Measurements from ENCODE around the gene LBHD2.

Gene LBHD2

DNA sequence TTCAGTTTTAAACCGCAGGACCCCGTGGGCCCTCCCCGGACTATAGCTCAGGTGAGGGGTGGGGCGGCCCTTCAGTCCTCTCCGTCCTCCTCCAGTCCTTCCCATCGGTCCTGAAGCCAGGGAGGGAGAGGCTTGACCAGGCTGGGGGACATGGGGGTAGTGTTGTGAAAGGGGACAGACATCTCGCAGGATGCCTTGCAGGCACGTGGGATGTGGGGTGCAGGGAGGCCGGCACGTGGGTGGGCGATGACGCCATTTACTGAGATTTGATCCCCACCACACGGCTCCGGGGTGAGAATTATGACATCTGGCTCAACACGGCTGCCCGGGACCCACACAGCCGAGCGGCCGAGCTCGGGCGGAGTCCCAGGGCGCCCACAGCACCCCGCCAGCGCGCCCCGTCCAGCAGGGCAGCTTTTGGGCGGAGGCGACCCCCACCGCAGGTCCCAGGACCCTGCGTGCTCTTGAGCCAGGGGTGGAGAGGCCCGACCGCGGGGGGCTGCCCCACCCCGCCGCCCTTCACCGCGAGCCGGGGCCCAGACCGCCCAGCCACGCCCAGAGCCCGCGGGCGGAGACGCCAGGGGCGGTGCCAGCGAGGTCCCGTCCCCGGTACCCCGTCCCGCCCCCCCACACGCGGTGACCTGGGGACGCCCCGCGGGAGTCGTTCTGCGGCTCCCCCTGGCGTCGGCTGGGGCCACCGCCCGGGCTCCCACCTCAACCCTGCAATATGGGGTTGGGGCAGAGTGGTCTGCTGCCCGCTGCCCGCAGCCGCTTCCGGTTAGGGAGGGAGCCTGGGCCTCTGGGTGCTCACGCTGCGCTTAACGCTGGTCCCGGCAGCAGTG, 7.3 kb downstream of the LBHD2 start:
- peak; percentile 72 for DNase-seq (ENCODE audit: low spot score)

DNA sequence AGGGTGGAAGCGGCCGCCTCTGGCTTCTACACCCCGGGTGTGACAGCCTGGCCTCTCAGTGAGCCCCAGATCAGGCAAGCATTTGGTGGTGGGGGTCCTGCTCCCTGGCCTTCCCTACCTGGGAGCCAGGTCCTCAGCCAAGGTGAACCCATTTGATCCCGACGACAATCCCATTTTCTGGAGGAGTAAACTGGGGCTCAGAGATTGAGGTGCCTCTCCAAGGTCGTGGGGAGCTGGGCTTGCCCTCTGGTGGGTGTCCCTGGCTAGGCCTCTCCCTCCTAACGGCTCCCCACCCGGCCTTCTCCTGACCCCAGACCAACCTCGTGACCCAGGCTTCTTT, 7.8 kb downstream of the LBHD2 start:
- no peak for DNase-seq (ENCODE audit: low spot score)

DNA sequence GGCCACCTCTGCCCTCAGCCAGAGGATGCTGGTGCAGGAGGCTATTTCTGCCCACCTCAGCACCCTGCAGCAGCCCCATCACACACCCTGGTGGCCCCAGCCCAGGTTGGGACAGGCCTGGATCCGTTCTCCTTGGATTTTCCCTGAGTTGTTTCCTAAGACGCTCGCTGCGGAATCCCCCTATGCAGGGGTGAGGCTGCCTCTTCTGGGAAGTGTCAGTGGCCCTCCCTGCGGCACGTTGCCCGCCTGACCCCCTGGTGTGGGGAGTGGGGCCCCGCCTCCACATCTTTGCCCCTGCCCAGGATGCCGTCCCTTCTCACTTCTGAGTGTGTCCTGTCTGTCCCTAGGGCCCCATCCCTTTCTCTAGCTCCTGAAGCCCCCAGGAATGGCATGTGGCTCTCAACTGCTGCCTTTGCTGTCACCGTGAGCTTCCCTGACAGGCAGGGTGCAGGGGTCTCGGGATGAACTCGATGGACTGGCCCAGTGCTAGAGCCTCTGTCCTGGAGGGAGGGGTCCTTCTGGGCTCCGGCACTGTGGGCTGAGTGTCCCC, 9.9 kb downstream of the LBHD2 start:
- no peak for DNase-seq (ENCODE audit: low spot score)

DNA sequence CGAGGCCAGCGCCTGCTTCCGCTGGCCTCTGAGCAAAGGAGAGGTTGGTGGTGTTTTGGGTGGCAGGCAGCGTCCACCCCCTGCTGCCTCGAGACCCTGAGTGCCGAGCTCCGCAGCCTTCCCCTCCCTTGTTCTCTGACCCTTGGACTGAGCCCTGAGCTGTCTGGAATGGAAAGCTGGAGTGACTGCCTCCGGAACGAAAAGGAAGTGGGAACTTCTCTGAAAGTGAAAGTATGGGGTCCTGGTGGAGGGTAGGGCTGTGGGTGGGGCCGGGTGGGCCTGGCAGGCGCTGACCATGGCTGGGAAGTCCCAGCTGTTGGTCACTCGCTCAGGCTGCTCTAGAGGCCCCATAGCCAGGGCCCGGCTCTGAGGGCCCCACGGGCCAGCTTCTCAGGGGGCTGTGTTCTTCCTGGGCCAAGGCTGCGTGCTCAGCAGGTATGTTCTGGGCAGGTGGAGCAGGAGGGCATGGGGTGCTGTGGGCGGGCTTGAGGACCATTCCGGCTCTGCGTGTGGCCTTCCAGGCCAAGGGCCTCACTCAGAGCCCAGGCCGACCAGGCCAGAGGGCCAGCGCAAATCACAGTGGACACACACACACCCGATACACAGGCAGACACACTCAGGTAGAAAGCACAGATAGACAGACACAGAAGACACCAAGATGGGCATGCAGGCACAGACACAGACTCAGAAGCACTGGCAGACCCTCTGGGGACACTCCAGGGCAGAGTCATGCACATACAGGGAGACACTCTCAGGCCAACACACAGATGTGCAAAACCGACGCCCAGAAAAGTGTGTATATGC, 10.6 kb downstream of the LBHD2 start, which contains the start of gene EXOC3L4:
TSS of gene EXOC3L4 (plus strand) at position 320 of the 804 bp plus-strand sequence. CDS start 5,495 bp downstream, outside the sequence.
- peak; percentile 42 for DNase-seq (ENCODE audit: low spot score)

DNA sequence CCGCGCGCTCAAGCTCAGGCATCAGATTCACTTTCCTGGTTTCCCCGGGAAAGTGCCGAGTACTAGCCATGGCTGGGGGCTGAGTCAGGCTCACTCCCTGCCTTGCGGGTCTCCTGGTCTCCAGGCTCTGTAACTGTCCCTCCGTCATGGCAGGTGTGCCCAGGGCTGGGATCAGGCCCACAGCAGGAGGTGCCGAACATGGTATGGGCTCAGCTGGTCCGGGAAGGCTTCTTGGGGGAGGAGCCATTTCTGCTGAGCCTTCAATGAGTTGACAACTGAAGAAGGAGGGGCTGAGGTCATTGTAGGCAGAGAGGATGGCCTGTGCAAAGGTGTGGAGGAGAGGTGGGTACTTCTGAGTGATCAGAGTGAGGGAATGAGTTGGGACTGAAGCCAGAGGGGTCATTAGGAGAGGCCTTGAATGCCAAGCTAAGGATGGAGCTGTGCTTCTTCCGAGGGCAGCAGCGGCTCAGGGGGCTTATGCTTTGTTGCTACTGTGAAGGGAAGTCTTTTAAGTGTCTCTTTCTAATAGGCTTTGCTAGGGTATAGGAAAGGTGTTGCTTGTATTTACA, 11.3 kb downstream of the LBHD2 start:
- peak; percentile 41 for DNase-seq (ENCODE audit: low spot score)

DNA sequence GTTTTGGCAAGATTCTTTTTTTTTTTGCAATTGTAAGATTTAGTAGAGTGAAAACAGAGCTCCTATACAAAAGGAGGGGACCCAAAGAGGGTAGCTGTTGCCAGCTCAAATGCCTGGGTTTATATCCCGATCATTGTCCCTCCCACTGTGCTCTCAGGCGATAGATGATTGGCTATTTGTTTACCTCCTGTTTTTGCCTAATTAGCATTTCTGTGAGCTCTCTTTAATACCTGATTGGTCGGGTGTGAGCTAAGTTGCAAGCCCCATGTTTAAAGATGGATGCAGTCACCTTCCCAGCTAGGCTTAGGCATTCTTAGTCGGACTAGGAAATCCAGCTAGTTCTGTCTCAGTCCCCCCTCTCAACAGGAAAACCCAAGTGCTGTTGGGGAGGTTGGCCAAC, 12.4 kb downstream of the LBHD2 start:
- DNase-seq (ENCODE audit: low spot score) = no peak

DNA sequence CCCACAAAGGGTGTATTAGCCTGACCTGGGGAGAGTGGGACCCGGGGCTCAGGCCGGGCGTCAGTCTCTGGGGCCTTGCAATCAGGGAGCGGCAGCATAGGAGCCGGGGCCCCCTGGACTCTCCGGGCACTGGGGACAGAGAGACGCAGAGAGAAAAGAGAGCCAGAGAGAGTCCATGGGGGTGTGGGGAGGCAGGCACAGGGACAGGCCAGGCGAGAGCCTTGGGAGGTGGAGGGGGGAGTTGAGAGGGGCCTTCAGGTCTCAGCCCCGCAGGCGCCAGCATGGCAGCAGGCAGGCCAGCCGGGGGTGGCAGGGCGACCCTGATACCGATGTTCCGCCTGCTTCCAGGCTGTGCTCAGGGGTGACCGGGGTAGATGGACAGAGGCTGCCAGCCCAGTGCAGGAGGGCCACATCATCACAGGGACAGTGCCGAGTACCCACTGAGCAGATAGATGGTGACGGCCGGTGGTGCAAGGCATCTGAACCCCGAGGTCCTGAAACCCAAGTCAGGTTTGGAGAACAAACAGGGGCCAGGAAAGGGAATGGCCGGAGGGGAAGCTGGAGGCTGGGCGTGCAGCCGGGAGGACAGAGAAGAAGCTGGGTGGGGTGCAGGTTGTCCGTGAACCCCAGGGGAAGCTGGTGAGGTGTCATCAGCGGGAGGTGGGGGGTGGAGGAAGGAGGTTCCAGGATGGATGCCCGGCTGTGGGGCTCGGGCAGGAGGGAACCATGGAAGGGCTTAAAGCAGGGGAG, 13.4 kb downstream of the LBHD2 start:
- DNase-seq (ENCODE audit: low spot score) = no peak

DNA sequence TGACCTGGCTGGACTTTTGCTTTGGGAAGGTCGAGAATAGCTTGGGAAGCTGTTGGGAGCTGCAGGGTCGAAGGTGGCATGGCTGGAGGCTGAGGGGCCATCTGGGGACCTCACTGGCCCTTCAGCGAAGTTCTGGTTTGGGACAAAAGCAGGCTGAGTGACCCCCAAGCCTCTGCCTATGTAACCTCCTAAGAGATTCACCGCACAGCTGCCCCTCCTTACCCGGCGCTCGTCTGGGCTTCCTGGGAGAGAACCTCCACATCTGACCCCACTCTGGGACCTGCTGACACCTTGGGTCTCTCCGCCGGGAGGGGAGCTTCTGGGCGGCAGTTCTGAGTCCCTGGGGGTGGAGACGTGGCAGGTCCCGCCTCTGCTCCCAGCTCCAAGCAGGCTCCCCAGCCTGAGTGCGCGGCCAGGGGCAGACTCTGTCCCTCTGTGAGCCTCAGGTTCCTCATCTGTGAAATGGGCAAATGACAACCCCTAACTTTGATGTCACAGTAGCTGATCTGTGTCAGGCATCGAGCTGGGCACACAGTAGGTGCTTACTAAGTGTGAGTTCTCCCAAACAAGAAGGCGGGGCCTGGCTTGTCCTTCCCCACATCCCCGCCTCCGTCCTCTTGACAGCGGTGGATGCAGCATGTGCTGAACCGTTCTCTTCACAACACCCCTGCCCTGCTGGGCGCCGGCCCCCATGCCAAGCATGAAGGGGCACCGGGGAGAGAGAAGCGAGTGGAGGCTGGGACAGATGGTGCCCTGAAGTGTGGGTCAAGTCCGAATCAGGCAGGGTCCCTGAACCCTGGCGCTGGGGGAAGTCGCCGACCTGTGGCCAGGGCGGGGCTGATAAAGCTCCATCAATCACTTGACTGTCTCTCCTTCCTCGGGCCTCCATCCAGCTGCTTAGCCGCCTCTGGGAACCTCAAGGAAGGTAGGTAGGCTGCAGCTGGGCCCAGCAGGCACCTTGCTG, 14.3 kb downstream of the LBHD2 start:
- no peak for DNase-seq (ENCODE audit: low spot score)

DNA sequence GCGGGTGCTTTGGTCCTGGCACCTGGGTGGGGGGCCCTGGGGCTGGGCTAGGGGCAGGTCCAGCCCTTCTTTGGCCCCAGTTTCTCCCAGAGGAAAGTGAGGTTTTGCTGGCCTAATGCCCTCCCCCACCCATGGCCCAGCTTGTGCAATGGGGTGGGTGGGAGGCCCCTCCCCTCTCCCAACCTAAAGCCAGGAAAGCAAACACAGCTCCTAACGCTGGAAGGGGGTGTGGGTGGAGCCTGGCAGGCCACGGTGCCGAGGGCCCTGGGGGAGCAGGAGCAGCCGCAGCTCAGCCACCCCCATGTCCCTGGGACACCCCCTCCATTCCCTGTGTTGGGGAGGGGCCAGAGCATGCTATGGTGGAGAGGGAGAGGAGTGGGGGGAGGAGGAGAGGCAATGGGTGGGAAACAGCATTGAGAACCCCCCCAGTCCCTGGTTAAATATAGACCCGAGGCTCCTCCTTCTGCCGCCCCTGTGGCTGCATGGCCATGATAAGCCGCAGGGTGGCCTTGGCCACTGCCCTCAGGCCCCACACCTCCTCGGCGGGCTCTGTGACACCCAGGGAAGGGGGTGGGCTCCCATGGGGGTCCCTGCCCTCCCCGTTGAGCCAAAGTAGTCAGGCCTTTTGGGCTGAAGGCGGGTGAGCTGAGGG, 15.2 kb downstream of the LBHD2 start:
- no peak for DNase-seq (ENCODE audit: low spot score)

DNA sequence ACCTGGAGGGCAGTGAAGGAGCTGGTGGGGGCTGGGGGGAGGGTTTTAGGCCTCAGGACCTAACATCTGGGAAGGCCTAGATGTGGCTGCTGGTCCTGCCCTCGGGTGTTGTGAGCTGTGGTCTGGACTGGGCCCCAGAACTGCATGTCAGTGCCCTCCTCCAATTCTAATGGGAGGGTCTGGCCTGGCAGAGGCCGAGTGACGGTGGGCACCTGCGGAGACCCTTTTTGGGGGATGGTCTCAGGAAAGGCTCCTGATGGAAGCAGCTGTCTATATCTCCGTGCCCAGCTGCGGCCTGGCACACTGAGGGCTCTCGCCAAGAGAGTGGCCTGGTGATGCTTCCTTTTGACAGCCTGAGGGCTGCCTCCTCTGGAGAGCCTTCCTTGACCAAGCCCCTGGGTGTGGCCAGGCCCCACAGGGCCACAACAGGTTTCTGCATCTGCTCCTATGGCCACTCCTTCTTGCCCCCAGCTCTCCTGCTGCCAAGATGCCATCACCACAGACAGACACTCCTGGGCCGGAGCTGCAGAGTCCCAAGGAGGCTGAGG, 15.8 kb downstream of the LBHD2 start:
- DNase-seq (ENCODE audit: low spot score) = no peak

DNA sequence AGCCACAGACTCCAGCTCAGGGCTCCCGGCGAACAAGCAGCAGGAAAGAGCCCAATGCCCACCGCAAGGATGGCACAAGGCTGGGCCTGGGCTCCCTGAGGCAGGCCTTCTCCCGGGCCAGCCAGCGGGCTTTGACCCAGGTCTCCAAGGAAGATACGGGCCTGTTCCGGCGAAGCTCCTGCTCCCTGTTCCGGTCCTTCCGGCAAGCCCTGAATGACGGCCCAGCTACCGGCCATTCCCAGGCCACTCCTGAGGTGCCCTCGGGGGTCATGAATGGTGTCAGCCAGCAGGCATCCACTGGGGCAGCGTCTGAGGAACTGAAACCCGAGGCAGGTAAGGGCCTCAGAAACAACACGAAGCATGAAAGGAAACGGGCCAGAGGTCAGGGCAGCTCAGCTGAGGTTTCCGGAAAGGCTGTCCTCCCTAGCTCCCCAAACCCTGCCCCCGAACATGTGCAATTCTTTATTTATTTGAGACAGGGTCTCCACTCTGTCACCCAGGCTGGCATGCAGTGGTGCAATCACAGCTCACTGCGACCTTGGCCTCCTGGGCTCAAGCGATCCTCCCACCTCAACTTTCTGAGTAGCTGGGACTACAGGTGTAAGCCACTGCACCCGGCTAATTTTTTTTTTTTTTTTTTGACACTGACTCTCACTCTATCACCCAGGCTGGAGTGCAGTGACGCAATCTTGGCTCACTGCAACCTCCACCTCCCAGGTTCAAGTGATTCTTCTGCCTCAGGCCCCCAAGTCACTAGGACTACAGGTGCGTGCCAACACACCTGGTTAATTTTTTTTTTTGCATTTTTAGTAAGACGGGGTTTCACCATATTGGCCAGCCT, 16.5 kb downstream of the LBHD2 start:
- no peak for DNase-seq (ENCODE audit: low spot score)

DNA sequence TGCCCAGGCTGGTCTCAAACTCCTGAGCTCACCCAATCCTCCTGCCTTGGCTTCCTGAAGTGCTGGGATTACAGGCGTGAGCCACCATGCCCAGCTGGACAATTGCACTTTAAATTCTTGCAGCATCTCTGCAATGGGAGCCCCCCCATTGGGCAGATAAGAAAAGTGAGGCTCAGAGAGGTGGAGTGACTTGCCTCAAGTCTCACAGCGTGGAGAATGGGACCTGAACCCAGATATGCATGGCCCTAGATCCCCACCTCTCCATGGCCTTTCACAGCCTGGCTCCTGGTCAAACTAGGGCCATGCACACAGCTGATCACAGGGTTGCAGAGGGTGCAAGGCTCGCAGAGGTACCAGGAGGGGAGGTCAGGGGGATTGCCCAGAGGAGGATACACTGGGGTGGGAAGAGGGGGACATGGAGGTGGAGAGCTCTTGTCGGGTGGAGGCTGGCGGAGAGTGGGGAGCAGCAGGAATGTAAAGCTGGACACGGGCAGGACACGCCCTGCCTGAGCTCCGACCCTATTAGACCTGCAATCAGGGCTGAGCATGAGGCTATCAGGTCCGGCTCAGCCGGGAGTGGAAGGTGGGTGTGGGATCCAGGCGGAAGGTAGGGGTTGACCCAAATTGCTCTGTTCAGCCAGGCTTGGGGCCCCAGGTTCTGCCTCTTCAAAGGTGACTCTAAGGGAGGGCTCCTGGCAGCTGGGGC, 17.4 kb downstream of the LBHD2 start:
- no peak for DNase-seq (ENCODE audit: low spot score)

DNA sequence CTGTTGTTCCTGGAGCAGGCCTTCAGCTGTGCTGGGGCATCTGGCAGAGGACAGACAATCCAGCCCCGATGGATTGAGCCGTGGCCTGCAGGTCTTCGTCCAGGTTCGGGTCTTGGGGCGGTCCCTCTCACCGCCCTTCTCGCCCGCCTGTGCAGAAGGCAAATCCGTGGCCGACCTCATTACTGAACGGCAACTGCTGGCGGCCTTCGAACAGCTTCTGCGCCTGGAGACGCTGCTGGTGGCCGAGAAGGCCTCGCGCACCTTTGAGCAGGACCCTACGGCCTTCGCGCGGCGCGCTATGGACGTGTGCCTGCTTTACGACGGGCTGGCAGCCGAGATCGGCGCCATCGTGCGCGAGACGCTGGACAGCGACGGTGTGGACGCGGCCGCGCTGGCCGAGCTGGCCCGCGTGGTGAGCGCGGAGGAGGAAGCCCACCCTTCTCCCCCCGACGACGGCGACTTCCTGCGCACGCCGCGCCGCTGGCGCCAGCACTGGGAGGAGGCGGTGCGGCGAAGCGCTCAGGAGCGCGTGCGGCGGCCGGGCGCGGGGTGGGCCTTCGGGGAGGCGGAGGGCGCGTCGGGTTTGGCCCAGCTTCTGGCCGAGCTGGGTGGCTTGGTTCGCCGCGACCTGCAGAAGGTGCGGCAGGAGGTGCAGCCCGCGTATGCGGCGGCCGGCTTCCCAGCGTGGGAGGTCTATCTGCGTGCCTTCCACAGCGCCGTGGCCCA, 18.1 kb downstream of the LBHD2 start:
- DNase-seq (ENCODE audit: low spot score) = no peak

DNA sequence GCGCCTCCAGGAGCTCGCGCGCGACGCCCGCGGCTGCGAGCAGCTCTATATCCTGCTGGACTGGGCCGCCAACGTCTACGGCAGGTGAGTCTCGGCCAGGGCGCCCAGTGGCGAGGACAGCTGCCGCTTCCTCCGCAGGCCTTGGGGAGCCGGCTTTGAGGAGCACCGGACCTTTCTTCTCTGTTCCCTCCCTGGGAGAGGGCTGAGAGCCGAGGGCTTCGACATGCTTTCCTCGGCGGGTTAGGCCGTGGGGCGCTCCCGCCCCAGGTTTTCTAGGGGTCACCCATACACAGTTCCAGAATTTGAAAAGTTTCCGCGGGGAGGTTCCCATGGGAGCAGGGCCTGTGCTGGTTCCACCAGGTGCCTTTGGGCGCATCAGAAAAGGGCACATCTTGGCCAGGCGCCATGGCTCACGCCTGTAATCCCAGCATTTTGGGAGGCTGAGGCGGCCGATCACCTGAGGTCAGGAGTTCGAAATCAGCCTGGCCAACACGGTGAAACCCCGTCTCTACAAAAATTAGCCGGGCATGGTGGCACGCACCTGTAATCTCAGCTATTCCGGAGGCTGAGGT, 18.8 kb downstream of the LBHD2 start:
- no peak for DNase-seq (ENCODE audit: low spot score)

DNA sequence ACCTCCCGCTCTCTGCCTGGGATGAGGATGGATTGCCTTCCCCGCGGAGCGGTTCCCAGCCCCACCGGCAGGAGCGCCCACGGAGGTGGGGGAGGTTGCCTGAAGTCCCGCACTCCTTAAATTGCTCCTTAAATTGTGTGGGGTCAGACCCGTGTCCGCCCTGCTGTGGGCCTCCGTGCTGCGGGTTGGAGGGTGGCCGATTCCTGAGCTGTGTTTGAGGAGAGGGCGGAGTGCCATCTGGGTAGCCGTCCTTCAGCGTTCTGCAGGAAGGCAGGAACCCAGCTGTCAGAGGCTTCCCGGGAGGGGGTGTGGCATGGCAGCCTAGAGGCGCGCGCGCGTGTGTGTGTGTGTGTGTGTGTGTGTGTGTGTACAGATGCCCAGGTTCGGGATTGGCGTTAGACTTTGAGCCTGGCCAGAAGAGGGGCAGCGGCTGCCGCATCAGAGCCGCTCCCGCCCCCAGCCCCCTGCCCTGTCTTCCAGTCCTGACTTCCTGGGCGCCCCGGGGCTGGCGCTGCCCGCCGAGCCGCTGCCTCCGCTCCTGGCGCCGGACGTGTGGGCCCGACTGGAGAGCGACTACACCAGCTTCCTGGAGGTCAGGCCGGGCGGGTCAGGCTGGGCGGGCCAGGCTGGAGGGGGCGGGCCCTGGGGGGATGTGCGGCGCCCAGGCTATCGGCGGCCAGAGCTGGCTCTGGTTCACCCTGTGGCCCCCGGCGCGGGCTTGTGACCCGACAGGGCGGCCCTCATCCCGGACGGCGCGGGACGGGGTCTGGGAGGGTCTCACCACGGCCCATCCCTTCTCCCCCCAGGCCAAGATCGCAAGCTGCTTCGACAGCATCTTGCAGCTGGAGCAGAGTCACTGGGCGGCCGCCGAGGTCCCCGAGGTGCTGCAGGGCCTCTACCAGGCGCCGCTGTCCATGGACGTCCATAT, 19.7 kb downstream of the LBHD2 start:
- DNase-seq (ENCODE audit: low spot score) = peak; percentile 18

DNA sequence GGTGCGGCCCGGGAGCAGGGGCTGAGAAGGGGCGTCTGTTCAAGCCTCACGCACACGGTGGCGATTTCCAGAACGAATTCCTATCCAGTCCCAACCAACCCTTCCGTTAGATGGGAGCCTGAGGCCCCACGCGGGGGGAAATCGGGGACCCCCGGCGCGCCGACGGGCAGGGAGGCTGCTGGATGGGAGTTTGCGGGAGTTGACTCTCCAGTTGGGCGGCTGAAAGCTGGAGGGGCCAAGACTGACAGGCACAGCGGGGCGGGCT, 20.3 kb downstream of the LBHD2 start:
- DNase-seq (ENCODE audit: low spot score) = no peak

Measured in LoVo (cell line).